ENCODE data around the gene GIPC2.
"Not testable (repeated sequence)": the region's sequence is repeated elsewhere in the genome, so short reads cannot be mapped to it uniquely, and the experiment has no call there.

The GIPC2 gene

GRCh38 chr1:78101514-78101913, 55.7 kb downstream of the GIPC2 start:
- Histone ChIP-seq H3K27ac (ENCODE audit: low read depth, low read length) (no peak overlapping the region), H3K27me3 (ENCODE audit: control insufficient read depth in 1 of 2, insufficient read depth in 2 of 2, low read length in 2 of 2) (no peaks in the 10 kb centered on the region), H3K9ac (ENCODE audit: low read length) (no peak overlapping the region), H3K36me3 (ENCODE audit: insufficient read depth, low read length) (no peaks in the 10 kb centered on the region), H3K4me1 (ENCODE audit: insufficient read depth, low read length) (no peaks in the 10 kb centered on the region), H3K4me3 (ENCODE audit: low read depth in 1 of 2, low read length in 2 of 2) (no peak overlapping the region), H3K9me3 (ENCODE audit: low read length) (no peaks in the 10 kb centered on the region)

DNA sequence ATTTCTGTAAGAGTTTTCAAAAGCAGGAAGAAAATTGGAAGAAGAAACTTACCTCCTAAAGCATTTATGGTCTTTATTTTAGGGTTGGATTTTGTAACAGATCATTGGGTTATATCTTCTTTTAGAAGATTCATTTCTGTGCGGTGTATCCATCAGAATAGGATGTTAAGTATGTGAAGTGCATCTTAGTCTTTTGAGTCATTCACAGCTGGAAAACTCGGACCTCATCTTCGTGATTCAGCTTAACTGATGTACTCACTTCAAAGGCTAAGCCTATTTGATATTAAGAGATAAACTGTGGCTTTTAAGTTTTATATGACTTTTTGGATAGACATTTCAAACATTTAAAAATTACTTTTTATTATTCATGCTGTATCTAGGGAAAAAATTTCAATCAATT, 56.3 kb downstream of the GIPC2 start:
- Histone ChIP-seq H3K4me1 (ENCODE audit: insufficient read depth, low read length) (no peaks in the 10 kb centered on the region), H3K4me3 (ENCODE audit: low read depth in 1 of 2, low read length in 2 of 2) (no peak overlapping the region), H3K27ac (ENCODE audit: low read depth, low read length) (no peak overlapping the region), H3K36me3 (ENCODE audit: insufficient read depth, low read length) (no peaks in the 10 kb centered on the region), H3K9ac (ENCODE audit: low read length) (no peak overlapping the region), H3K9me3 (ENCODE audit: low read length) (no peaks in the 10 kb centered on the region), H3K27me3 (ENCODE audit: control insufficient read depth in 1 of 2, insufficient read depth in 2 of 2, low read length in 2 of 2) (no peaks in the 10 kb centered on the region)

- Histone ChIP-seq H3K27ac (ENCODE audit: low read depth, low read length) (no peak overlapping the region), H3K9me3 (ENCODE audit: low read length) (no peaks in the 10 kb centered on the region), H3K4me3 (ENCODE audit: low read depth in 1 of 2, low read length in 2 of 2) (no peak overlapping the region)
Measured at GRCh38 chr1:78102916-78103315, 57.1 kb downstream of the GIPC2 start.

DNA sequence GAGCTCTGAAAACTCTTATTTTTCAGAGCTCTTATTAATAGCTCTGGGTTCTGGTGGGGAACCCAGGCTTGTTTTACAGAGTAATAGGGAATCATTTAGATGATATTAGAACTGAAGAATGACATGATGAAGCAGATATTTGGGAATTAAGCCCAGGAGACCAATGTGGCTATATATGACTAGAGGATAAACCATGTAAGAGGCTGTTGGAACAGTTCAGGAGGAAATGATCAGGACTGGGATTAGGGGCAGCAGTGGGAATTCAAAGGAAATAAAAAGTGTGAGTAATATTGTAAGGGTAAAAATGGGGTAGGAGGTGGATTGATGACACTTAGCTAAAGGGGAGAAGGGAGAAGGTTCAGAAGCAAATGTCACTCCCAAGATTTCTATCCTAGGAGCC, 58.6 kb downstream of the GIPC2 start:
- no peaks in the 10 kb centered on the region for H3K27me3 ChIP-seq (ENCODE audit: control insufficient read depth in 1 of 2, insufficient read depth in 2 of 2, low read length in 2 of 2)
- H3K4me1 ChIP-seq (ENCODE audit: insufficient read depth, low read length), result no peaks in the 10 kb centered on the region
- no peak overlapping the region for H3K9ac ChIP-seq (ENCODE audit: low read length)
- H3K4me3 ChIP-seq (ENCODE audit: low read depth in 1 of 2, low read length in 2 of 2), result no peak overlapping the region
- no peaks in the 10 kb centered on the region for H3K9me3 ChIP-seq (ENCODE audit: low read length)
- no peaks in the 10 kb centered on the region for H3K36me3 ChIP-seq (ENCODE audit: insufficient read depth, low read length)
- H3K27ac ChIP-seq (ENCODE audit: low read depth, low read length), result no peak overlapping the region

More at GRCh38 chr1:78102916-78103315, 57.1 kb downstream of the GIPC2 start:
- Histone ChIP-seq H3K36me3 (ENCODE audit: insufficient read depth, low read length) (no peaks in the 10 kb centered on the region), H3K9ac (ENCODE audit: low read length) (no peak overlapping the region), H3K27me3 (ENCODE audit: control insufficient read depth in 1 of 2, insufficient read depth in 2 of 2, low read length in 2 of 2) (no peaks in the 10 kb centered on the region), H3K4me1 (ENCODE audit: insufficient read depth, low read length) (no peaks in the 10 kb centered on the region)

DNA sequence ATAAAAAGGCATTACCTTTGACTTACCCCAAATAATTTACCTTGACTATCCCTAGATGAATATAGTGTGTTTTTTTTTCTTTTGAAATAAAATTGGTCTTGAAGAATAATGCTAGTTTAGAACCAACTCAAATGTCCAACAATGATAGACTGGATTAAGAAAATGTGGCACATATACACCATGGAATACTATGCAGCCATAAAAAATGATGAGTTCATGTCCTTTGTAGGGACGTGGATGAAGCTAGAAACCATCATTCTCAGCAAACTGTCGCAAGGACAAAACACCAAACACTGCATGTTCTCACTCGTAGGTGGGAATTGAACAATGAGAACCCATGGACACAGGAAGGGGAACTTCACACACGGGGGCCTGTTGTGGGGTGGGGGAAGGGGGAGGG, 63.9 kb downstream of the GIPC2 start:
- not testable (repeated sequence) for H3K4me3 ChIP-seq (ENCODE audit: low read depth in 1 of 2, low read length in 2 of 2); H3K4me1 ChIP-seq (ENCODE audit: insufficient read depth, low read length); H3K27me3 ChIP-seq (ENCODE audit: control insufficient read depth in 1 of 2, insufficient read depth in 2 of 2, low read length in 2 of 2); H3K27ac ChIP-seq (ENCODE audit: low read depth, low read length); H3K9me3 ChIP-seq (ENCODE audit: low read length); H3K36me3 ChIP-seq (ENCODE audit: insufficient read depth, low read length); H3K9ac ChIP-seq (ENCODE audit: low read length)

- no peak overlapping the region for H3K9ac ChIP-seq (ENCODE audit: low read length)
- H3K9me3 ChIP-seq (ENCODE audit: low read length), result no peaks in the 10 kb centered on the region
- H3K27ac ChIP-seq (ENCODE audit: low read depth, low read length), result no peak overlapping the region
- no peaks in the 10 kb centered on the region for H3K27me3 ChIP-seq (ENCODE audit: control insufficient read depth in 1 of 2, insufficient read depth in 2 of 2, low read length in 2 of 2)
- H3K36me3 ChIP-seq (ENCODE audit: insufficient read depth, low read length), result no peaks in the 10 kb centered on the region
- H3K4me1 ChIP-seq (ENCODE audit: insufficient read depth, low read length), result peaks cover 6% of the 10 kb centered on the region
- no peak overlapping the region for H3K4me3 ChIP-seq (ENCODE audit: low read depth in 1 of 2, low read length in 2 of 2)
Measured at GRCh38 chr1:78113156-78113916, 67.6 kb downstream of the GIPC2 start.

- Histone ChIP-seq H3K4me1 (ENCODE audit: insufficient read depth, low read length) (peaks cover 6% of the 10 kb centered on the region), H3K9ac (ENCODE audit: low read length) (no peak overlapping the region), H3K9me3 (ENCODE audit: low read length) (no peaks in the 10 kb centered on the region), H3K4me3 (ENCODE audit: low read depth in 1 of 2, low read length in 2 of 2) (no peak overlapping the region), H3K27me3 (ENCODE audit: control insufficient read depth in 1 of 2, insufficient read depth in 2 of 2, low read length in 2 of 2) (no peaks in the 10 kb centered on the region), H3K36me3 (ENCODE audit: insufficient read depth, low read length) (no peaks in the 10 kb centered on the region), H3K27ac (ENCODE audit: low read depth, low read length) (no peak overlapping the region)
Measured at GRCh38 chr1:78114034-78114956, 68.5 kb downstream of the GIPC2 start.

GRCh38 chr1:78120485-78120884, 74.7 kb downstream of the GIPC2 start:
- H3K27ac ChIP-seq (ENCODE audit: low read depth, low read length); H3K4me1 ChIP-seq (ENCODE audit: insufficient read depth, low read length); H3K9me3 ChIP-seq (ENCODE audit: low read length); H3K36me3 ChIP-seq (ENCODE audit: insufficient read depth, low read length); H3K27me3 ChIP-seq (ENCODE audit: control insufficient read depth in 1 of 2, insufficient read depth in 2 of 2, low read length in 2 of 2); H3K4me3 ChIP-seq (ENCODE audit: low read depth in 1 of 2, low read length in 2 of 2); H3K9ac ChIP-seq (ENCODE audit: low read length): not testable (repeated sequence)

- H3K27me3 ChIP-seq (ENCODE audit: control insufficient read depth in 1 of 2, insufficient read depth in 2 of 2, low read length in 2 of 2), result no peaks in the 10 kb centered on the region
- H3K27ac ChIP-seq (ENCODE audit: low read depth, low read length), result no peak overlapping the region
- H3K4me3 ChIP-seq (ENCODE audit: low read depth in 1 of 2, low read length in 2 of 2), result no peak overlapping the region
- H3K9ac ChIP-seq (ENCODE audit: low read length), result no peak overlapping the region
- no peaks in the 10 kb centered on the region for H3K9me3 ChIP-seq (ENCODE audit: low read length)
- H3K36me3 ChIP-seq (ENCODE audit: insufficient read depth, low read length), result no peaks in the 10 kb centered on the region
- H3K4me1 ChIP-seq (ENCODE audit: insufficient read depth, low read length), result no peaks in the 10 kb centered on the region
Measured at GRCh38 chr1:78121710-78122109, 75.9 kb downstream of the GIPC2 start.

- Histone ChIP-seq H3K36me3 (ENCODE audit: insufficient read depth, low read length) (no peaks in the 10 kb centered on the region), H3K9me3 (ENCODE audit: low read length) (no peaks in the 10 kb centered on the region), H3K27ac (ENCODE audit: low read depth, low read length) (no peak overlapping the region), H3K27me3 (ENCODE audit: control insufficient read depth in 1 of 2, insufficient read depth in 2 of 2, low read length in 2 of 2) (no peaks in the 10 kb centered on the region), H3K4me3 (ENCODE audit: low read depth in 1 of 2, low read length in 2 of 2) (no peak overlapping the region), H3K9ac (ENCODE audit: low read length) (no peak overlapping the region), H3K4me1 (ENCODE audit: insufficient read depth, low read length) (no peaks in the 10 kb centered on the region)
Measured at GRCh38 chr1:78122389-78122788, 76.6 kb downstream of the GIPC2 start.

DNA sequence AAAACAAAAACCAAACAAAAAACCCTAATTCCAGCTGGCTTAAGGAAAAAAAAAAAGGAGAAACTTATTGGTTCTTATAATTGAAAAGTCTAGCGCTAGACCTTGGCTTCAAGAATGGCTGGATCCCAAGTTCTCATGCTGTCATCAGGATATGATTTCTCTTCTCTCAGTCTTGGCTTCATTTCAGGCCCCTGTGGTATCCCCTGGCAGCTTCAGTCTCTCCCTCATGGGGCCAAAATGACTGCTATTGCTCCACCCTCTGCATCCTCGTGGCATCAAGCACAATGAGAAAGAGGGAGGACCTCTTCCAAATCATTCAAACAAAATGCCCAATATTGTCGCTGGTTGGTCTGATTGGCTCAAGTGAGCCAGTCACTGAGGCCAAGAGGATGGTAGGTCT, 80.7 kb downstream of the GIPC2 start:
- Histone ChIP-seq H3K27ac (ENCODE audit: low read depth, low read length) (no peak overlapping the region), H3K36me3 (ENCODE audit: insufficient read depth, low read length) (no peaks in the 10 kb centered on the region), H3K4me1 (ENCODE audit: insufficient read depth, low read length) (no peaks in the 10 kb centered on the region), H3K9me3 (ENCODE audit: low read length) (no peaks in the 10 kb centered on the region), H3K9ac (ENCODE audit: low read length) (no peak overlapping the region), H3K27me3 (ENCODE audit: control insufficient read depth in 1 of 2, insufficient read depth in 2 of 2, low read length in 2 of 2) (no peaks in the 10 kb centered on the region), H3K4me3 (ENCODE audit: low read depth in 1 of 2, low read length in 2 of 2) (no peak overlapping the region)

Data from muscle layer of colon (tissue), 2 donors.